Anterior cingulate cortex (tissue), 58 donors: Measurements from ENCODE around the gene STAB1.

Experiments
- DNase-seq, 58 donors: peaks; one replicate each; lab custom pipeline; 2025; lab: John Stamatoyannopoulos, UW

STAB1 gene

DNA sequence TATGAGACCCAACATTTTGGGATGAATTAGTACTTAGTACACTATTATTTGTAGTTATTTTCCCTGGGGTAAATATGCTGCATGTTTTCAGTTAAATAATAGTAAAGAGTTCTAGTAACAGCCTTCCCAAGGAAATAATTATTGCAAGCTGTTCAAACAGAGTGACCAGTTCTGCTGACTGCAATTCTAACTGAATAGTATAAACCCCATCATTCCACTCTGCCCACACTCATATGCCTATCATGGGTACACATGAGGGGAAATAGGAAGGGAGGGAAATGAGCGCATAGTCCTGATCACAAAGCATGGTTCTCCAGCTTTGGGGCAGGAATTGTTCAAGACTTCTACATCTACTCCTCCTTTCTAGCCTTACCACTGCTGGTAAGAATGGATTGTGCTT lies 59.9 kb downstream of the STAB1 start:
- no peak for DNase-seq

- DNase-seq, result no peak
Observed at GRCh38 chr3:52557011-52557960, 62.1 kb downstream of the STAB1 start.

GRCh38 chr3:52558436-52558835 lies 63.3 kb downstream of the STAB1 start:
- no peak for DNase-seq

- DNase-seq, result no peak
Observed at GRCh38 chr3:52561028-52561747, 66.0 kb downstream of the STAB1 start.

GRCh38 chr3:52563984-52564383 lies 68.8 kb downstream of the STAB1 start:
- no peak for DNase-seq

- no peak for DNase-seq
Observed at GRCh38 chr3:52568069-52568468, 72.9 kb downstream of the STAB1 start.

- no peak for DNase-seq
Observed at GRCh38 chr3:52570076-52570475, 74.9 kb downstream of the STAB1 start.

DNA sequence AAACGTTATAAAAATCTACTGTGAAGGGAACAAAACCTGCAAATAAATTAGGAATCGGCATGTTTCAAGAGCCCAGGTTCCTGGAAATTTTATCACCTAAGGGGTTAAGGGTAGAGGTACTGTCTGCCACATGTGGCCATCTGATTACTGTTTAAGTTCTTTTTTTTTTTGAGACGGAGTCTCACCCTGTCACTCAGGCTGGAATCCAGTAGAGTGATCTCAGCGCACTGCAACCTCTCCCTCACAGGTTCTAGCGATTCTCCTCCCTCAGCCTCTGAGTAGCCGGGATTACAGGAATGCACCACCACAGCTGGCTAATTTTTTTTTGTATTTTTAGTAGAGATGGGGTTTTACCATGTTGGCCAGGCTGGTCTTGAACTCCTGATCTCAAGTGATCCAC lies 77.1 kb downstream of the STAB1 start:
- DNase-seq, result no peak
